Right lobe of liver (tissue), 4 donors: ENCODE measurements around the gene GBP3.

Source experiments
- CTCF ChIP-seq, 4 donors: fragments of 200-600 bp in 3 of 4; fragments of 450-650 bp in 1 of 4; IDR thresholded peaks; one replicate each; pipeline versions ENCODE4 v1.5.1 to v1.8.0; 2016 to 2022; ENCODE audit warnings: antibody characterized with exemption in 4 of 4, mild to moderate bottlenecking in 2 of 4
- POLR2A ChIP-seq: fragments of 450-650 bp; IDR thresholded peaks from one replicate; pipeline ENCODE4 v1.6.1; 2017; ENCODE audit warnings: antibody characterized with exemption, mild to moderate bottlenecking
- donor health status: DM: no; HTN: no; CAD: no.
- donor health status: DM: no; HTN: no; CAD: no.
- donor health status: DM: no; HTN: yes; CAD: no.

GRCh38 chr1:88985032-88985431 is 37.6 kb downstream of the GBP3 start:
- no peak for TF ChIP-seq CTCF (IDR thresholded peaks at IDR 0.05)
- no peak for TF ChIP-seq POLR2A
